RWPE2 (cell line): Measurements from ENCODE around the gene GFY.

Experiments
- ATAC-seq: fragments of 200-7000 bp; cut with Tn5 transposase; 3 replicates; pipeline ENCODE4 v1.9.1; 2021; ENCODE audit warnings: low read depth
- DNase-seq: peaks from one replicate; pipeline ENCODE4 v3.0.0-alpha.2; 2020; ENCODE audit warnings: low spot score
- H3K27ac ChIP-seq: fragments of 450-650 bp; 2 replicates; pipeline ENCODE4 v1.5.1; 2017; ENCODE audit warnings: mild to moderate bottlenecking; ENCODE audit not compliant: poor library complexity, severe bottlenecking
- H3K27me3 ChIP-seq: fragments of 250-450 bp; sonication (Bioruptor Pico); 2 replicates; pipeline ENCODE4 v1.5.1; 2021; ENCODE audit warnings: mild to moderate bottlenecking, moderate library complexity; ENCODE audit not compliant: insufficient read depth, poor library complexity, severe bottlenecking
- H3K36me3 ChIP-seq: fragments of 250-450 bp; sonication (Bioruptor Pico); 2 replicates; pipeline ENCODE4 v1.5.1; 2020; ENCODE audit warnings: low read depth, mild to moderate bottlenecking, moderate library complexity
- H3K4me1 ChIP-seq: fragments of 250-450 bp; sonication (Bioruptor Pico); 2 replicates; pipeline ENCODE4 v1.5.1; 2021; ENCODE audit warnings: mild to moderate bottlenecking, moderate library complexity; ENCODE audit not compliant: insufficient read depth, poor library complexity, severe bottlenecking
- H3K4me3 ChIP-seq: fragments of 250-450 bp; sonication (Bioruptor Pico); 2 replicates; pipeline ENCODE4 v1.5.1; 2021; ENCODE audit warnings: mild to moderate bottlenecking, moderate library complexity; ENCODE audit not compliant: severe bottlenecking
- H3K9me3 ChIP-seq: fragments of 250-450 bp; sonication (Bioruptor Pico); 2 replicates; pipeline ENCODE4 v1.5.1; 2021; ENCODE audit warnings: mild to moderate bottlenecking, moderate library complexity; ENCODE audit not compliant: severe bottlenecking
- TF ChIP-seq, protein P1 (sequence below): fragments of 450-650 bp; IDR thresholded peaks from one replicate; pipeline ENCODE4 v1.5.1; 2017; ENCODE audit warnings: mild to moderate bottlenecking, moderate library complexity; ENCODE audit not compliant: poor library complexity, severe bottlenecking

GFY gene

DNA sequence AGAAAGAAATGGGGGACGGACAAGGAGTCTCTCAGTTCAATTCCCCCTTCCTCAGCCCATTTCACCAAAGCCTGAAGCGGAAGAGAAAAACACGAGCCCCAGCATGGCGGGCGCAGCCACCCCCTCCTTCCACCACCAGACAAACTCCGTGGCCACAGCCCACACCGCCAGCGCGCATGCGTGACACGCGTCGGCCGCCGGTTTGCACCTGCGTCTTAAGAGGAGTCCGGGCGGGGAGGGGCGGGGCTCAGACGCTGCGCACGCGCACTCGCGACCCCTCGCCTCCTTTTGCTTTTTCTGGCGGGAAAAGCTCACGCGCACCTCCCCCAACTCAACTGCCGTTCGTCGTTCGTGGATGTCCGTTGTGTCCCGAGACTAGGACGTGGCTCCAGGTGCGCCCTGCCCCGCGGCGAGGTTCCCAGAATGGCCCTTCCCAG lies 37.2 kb upstream of the GFY start, which contains the start of gene KASH5:
Gene KASH5, plus strand, starts transcription at position 314 of the 437 bp plus-strand sequence. CDS start 2,635 bp downstream, outside the sequence.
- TF ChIP-seq, protein P1, sequence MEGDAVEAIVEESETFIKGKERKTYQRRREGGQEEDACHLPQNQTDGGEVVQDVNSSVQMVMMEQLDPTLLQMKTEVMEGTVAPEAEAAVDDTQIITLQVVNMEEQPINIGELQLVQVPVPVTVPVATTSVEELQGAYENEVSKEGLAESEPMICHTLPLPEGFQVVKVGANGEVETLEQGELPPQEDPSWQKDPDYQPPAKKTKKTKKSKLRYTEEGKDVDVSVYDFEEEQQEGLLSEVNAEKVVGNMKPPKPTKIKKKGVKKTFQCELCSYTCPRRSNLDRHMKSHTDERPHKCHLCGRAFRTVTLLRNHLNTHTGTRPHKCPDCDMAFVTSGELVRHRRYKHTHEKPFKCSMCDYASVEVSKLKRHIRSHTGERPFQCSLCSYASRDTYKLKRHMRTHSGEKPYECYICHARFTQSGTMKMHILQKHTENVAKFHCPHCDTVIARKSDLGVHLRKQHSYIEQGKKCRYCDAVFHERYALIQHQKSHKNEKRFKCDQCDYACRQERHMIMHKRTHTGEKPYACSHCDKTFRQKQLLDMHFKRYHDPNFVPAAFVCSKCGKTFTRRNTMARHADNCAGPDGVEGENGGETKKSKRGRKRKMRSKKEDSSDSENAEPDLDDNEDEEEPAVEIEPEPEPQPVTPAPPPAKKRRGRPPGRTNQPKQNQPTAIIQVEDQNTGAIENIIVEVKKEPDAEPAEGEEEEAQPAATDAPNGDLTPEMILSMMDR, result no peak
- no peaks in the 10 kb centered on the region for H3K9me3 ChIP-seq
- no peaks in the 10 kb centered on the region for H3K27me3 ChIP-seq
- no peak within 1 kb of the TSS for H3K27ac ChIP-seq
- H3K36me3 ChIP-seq, result no peaks in the 10 kb centered on the region
- no peak for ATAC-seq
- no peaks in the 10 kb centered on the region for H3K4me1 ChIP-seq
- no peak for DNase-seq
- peak within 1 kb of the TSS; percentile 3 for H3K4me3 ChIP-seq

DNA sequence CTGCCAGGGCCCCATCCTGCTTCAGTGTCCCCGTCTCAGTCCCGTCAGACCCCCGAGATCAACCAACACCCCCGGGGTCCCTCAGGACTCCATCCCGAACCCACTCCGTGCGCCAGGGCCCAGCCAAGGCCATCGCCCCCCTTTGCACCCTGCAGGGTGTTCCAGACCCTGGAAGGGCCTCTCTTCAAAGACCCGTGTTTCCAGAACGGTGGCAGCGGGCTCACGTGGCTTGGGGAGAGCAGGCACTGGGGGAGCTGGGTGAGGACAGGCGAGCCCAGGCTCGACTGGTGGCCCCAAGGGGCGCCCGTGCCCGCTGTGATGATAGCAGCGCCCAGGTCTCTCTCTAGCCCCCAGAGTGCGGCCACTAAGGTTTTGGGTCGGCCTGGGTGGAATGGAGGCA lies 35.8 kb upstream of the GFY start:
- H3K27me3 ChIP-seq, result no peaks in the 10 kb centered on the region
- no peak overlapping the region for H3K4me3 ChIP-seq
- no peak for DNase-seq
- no peaks in the 10 kb centered on the region for H3K36me3 ChIP-seq
- no peak for ATAC-seq
- H3K9me3 ChIP-seq, result no peaks in the 10 kb centered on the region
- H3K4me1 ChIP-seq, result no peaks in the 10 kb centered on the region
- TF ChIP-seq, protein P1, result no peak
- no peak overlapping the region for H3K27ac ChIP-seq

DNA sequence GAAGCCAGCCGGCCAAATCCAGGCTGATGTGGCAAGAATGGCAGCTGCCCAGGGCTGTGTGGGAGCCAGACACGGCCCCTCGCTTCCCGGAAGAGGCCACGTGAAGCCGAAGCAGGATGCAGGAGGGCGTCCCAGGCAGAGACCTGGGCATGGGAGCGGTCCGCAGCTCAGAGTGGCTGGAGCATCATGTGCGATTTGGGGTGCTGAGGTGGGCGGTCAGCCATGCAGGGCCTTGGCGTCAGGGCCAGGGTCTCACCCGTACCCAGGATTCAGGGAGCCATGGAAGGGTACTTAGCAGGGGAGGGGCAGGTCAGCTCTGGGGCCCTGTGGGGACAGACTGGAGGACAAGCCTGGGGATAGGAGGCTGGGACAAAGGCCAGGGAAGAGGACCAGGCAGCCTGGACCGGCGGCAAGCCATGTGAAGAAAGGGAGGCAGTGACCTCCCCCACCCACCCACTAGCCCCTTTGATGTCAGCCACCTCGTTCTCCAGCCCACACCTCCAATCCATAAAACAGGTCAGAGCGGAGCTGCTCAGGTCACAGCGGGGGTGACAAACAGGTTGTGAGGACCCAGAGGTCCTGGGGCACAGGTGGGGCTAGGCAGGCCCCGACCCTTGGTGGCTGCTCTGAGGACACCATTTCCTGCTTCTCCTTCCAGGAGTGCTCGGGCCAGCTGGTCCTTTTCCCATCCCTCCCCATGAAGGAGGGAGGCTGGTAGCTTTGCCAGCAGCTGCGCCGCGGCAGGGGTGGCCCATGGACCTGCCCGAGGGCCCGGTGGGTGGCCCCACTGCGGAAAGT lies 34.9 kb upstream of the GFY start:
- Histone ChIP-seq H3K27me3 (no peaks in the 10 kb centered on the region), H3K36me3 (no peaks in the 10 kb centered on the region), H3K27ac (no peak overlapping the region), H3K4me1 (no peaks in the 10 kb centered on the region), H3K4me3 (no peak overlapping the region), H3K9me3 (no peaks in the 10 kb centered on the region)
- no peak for ATAC-seq
- TF ChIP-seq, protein P1, result no peak
- no peak for DNase-seq

DNA sequence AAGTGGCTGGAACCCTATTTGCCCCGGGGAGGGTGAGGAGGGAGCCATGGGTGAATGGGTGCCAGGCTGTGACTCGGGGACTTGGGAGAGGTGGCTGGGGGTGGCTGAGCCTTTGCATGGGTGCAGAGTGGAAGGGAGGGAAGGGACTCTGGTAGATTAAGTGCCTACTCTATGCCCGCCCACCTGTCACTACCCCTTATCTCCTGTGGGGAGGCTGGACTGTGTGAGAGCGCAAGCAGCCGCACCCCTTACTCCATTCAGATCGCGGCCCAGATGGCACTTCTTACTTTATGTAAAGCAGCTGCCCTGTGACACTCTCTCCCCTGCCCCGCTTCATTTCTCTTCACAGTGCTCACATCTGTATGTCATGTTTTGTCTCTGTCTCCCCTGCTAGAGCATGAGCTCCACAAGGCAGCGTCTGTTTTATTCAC lies 34.2 kb upstream of the GFY start:
- DNase-seq (no peak), ATAC-seq (no peak)
- no peaks in the 10 kb centered on the region for H3K9me3 ChIP-seq
- no peak overlapping the region for H3K4me3 ChIP-seq
- H3K36me3 ChIP-seq, result no peaks in the 10 kb centered on the region
- no peaks in the 10 kb centered on the region for H3K4me1 ChIP-seq
- no peak overlapping the region for H3K27ac ChIP-seq
- no peaks in the 10 kb centered on the region for H3K27me3 ChIP-seq
- TF ChIP-seq, protein P1, result no peak
